Activated naive CD4-positive, alpha-beta T cell treated with anti-CD3 and anti-CD28 coated beads for 36 hours (primary cell): Measurements from ENCODE around the gene SFXN3. TPM values are rescaled to one million over a fixed set of nuclear protein-coding genes. Genes with fewer than 3 reads are reported as not detected.

Experiments used
- CTCF ChIA-PET: fragments of 350-600 bp; sonication (Branson Sonifier 250); formaldehyde crosslinking; loops from one replicate; lab custom pipeline; 2021; ENCODE audit warnings: antibody characterized with exemption; lab: Charles Lee
- DNase-seq: peaks from one replicate; pipeline ENCODE4 v3.0.0-alpha.2; 2020
- H3K27ac Mint-ChIP-seq: one replicate; pipeline ENCODE4 v1.8.0; 2021; ENCODE audit warnings: mild to moderate bottlenecking, mixed read lengths
- H3K27me3 Mint-ChIP-seq: one replicate; pipeline ENCODE4 v1.8.0; 2021; ENCODE audit warnings: low read depth, mixed read lengths
- H3K36me3 Mint-ChIP-seq: one replicate; pipeline ENCODE4 v1.8.0; 2021; ENCODE audit warnings: low read depth, mixed read lengths
- H3K4me1 Mint-ChIP-seq: one replicate; pipeline ENCODE4 v1.8.0; 2021; ENCODE audit warnings: low read depth, mixed read lengths
- H3K4me3 Mint-ChIP-seq: one replicate; pipeline ENCODE4 v1.8.0; 2021; ENCODE audit warnings: mild to moderate bottlenecking, moderate library complexity, mixed read lengths
- H3K9me3 Mint-ChIP-seq: one replicate; pipeline ENCODE4 v1.8.0; 2021; ENCODE audit warnings: mixed read lengths
- intact Hi-C: fragments of 100-400 bp; cut with micrococcal nuclease; formaldehyde crosslinking; loops from one replicate; pipeline ENCODE4 v1.15.1; 2023
- total RNA-seq, 2 experiments: library from RNA; stranded (reverse); gene quantifications; one replicate each; pipeline ENCODE4 v1.2.3, GENCODE V29; 2021

Gene SFXN3
- total RNA-seq, 2 experiments from 2014 or later, result 15.7 to 17.1 TPM

DNA sequence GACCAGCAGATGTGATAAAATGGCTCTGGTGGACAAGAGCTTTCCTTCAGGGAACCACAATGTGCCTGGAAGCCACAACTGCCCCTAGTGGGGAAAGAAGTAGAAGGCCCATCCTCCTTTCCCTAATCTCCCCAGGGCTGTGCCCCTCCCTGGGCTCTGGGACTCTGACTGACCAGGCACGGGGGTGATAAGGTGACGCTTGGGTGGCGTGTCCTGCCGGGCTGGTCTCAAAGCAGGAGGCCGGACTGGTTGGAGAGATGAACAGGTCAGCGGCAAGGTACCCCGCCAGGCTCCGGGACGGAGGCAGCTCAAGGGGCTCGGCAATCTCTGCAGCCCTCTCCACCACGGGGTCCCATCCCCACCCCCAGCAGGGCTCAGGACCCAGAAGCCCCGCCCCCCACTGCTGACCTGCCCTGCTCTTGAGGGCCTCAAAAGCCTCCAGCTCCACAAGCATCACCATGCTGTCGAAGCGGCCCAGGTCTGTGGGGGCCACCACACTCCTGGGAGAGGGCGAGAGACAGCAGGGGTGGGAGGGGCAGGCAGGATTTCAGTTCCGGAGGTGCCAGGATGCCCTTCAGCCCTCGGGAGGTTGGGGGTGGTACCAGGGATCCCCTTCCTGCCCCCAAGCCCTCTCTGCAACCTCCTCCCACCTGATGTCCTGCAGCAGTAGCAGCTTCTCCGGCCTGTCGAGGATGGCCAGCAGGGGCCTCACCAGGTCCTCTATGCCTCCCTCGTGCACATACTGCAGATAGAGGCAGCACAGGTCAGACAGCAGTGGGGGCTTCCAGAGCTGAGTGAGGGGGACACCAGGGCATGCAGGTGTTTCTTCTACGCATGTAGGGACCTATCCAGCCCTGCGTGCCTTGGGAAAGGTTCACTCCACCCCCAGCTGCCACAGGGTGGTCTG, 19.3 kb upstream of the SFXN3 start:
- H3K27me3 Mint-ChIP-seq, result peaks cover 21% of the 10 kb centered on the region
- CTCF ChIA-PET, result interaction anchor here (0.9 to 1.9 kb wide), 7 partner anchors 8 to 39 kb away, joined by 3 to 11 read pairs (median 4); no protein-coding TSS in a partner anchor
- H3K36me3 Mint-ChIP-seq, result no peaks in the 10 kb centered on the region
- DNase-seq, result no peak
- no peak overlapping the region for H3K4me3 Mint-ChIP-seq
- intact Hi-C loops, result loop anchor here (5.0 kb wide), 3 partner anchors 44 to 269 kb away; partner anchors contain the start of gene SEMA4G
- H3K4me1 Mint-ChIP-seq, result peaks cover 12% of the 10 kb centered on the region
- no peak overlapping the region for H3K27ac Mint-ChIP-seq
- H3K9me3 Mint-ChIP-seq, result no peaks in the 10 kb centered on the region

- H3K4me3 Mint-ChIP-seq, result no peak overlapping the region
- H3K27me3 Mint-ChIP-seq, result peaks cover 29% of the 10 kb centered on the region
- intact Hi-C loops, result loop anchor here (5.0 kb wide), 3 partner anchors 45 to 270 kb away; partner anchors contain the start of gene SEMA4G
- peak; percentile 85 for DNase-seq
- CTCF ChIA-PET, result interaction anchor here (0.9 to 1.9 kb wide), 4 partner anchors 9 to 30 kb away, joined by 3 to 11 read pairs (median 5); no protein-coding TSS in a partner anchor
- H3K36me3 Mint-ChIP-seq, result no peaks in the 10 kb centered on the region
- no peak overlapping the region for H3K27ac Mint-ChIP-seq
- H3K4me1 Mint-ChIP-seq, result peaks cover 12% of the 10 kb centered on the region
- no peaks in the 10 kb centered on the region for H3K9me3 Mint-ChIP-seq
Measured at GRCh38 chr10:101012525-101013364, 18.3 kb upstream of the SFXN3 start.

- CTCF ChIA-PET, result interaction anchor here (0.7 to 7.2 kb wide), 15 partner anchors 8 to 137 kb away, joined by 3 to 94 read pairs (median 7); partner anchors contain the start of genes LZTS2, PDZD7 and SFXN3
- Mint-ChIP-seq H3K27ac (no peak overlapping the region), H3K9me3 (no peaks in the 10 kb centered on the region), H3K4me3 (no peak overlapping the region), H3K27me3 (peaks cover 35% of the 10 kb centered on the region), H3K36me3 (no peaks in the 10 kb centered on the region), H3K4me1 (peaks cover 13% of the 10 kb centered on the region)
- intact Hi-C loops, result loop anchor here (5.0 kb wide), 3 partner anchors 46 to 271 kb away; partner anchors contain the start of gene SEMA4G
- DNase-seq, result no peak
Measured at GRCh38 chr10:101013365-101013825, 17.6 kb upstream of the SFXN3 start.

DNA sequence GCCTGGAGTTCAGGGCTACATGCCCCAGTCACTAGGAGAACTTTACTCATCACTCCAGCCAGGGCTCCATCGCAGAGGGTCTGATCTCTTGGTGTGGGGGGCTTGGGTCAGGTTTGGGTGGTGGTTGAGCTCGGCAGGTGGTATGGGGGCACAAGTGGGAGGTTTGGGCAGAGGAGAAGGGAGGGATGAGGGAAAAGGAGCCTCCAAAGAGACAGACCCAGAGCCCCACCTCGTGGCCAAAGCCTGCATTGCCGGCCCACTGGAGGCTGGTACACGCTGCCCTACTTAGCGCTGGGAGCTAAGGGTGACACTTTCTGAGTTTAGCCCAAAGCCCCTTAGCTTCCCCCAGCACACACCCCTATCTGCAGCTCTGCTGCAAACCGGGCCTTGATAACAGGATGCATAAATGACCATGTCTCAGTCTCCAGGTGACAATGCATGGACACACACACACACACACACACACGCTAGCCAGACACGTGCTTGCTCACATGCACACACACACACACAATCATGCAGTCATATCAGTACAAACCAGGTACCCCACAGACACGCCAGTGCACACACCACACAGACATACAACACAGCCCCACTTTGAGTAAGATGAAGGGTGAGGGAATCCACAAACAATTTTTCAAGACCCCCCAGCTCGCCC, 16.7 kb upstream of the SFXN3 start:
- Mint-ChIP-seq H3K36me3 (no peaks in the 10 kb centered on the region), H3K27ac (no peak overlapping the region), H3K9me3 (no peaks in the 10 kb centered on the region), H3K4me3 (no peak overlapping the region), H3K4me1 (peaks cover 16% of the 10 kb centered on the region), H3K27me3 (peaks cover 38% of the 10 kb centered on the region)
- intact Hi-C loops, result loop anchor here (1.0 to 5.0 kb wide), 7 partner anchors 15 to 581 kb away; partner anchors contain the start of genes LZTS2 and SEMA4G
- DNase-seq, result peak; percentile 85
- CTCF ChIA-PET, result interaction anchor here (0.6 to 7.2 kb wide), 40 partner anchors 9 to 1615 kb away, joined by 3 to 94 read pairs (median 4); partner anchors contain the start of genes LZTS2, PDZD7 and SFXN3

- Mint-ChIP-seq H3K9me3 (no peaks in the 10 kb centered on the region), H3K4me1 (peaks cover 18% of the 10 kb centered on the region), H3K27ac (no peak overlapping the region), H3K27me3 (peaks cover 41% of the 10 kb centered on the region), H3K36me3 (no peaks in the 10 kb centered on the region), H3K4me3 (no peak overlapping the region)
- intact Hi-C loops, result loop anchor here (1.0 to 5.0 kb wide), 7 partner anchors 16 to 582 kb away; partner anchors contain the start of genes LZTS2 and SEMA4G
- no peak for DNase-seq
- CTCF ChIA-PET, result interaction anchor here (0.7 to 7.2 kb wide), 31 partner anchors 8 to 454 kb away, joined by 3 to 94 read pairs (median 5); partner anchors contain the start of genes LZTS2, PDZD7 and SFXN3
Measured at GRCh38 chr10:101014966-101015581, 16.0 kb upstream of the SFXN3 start.

DNA sequence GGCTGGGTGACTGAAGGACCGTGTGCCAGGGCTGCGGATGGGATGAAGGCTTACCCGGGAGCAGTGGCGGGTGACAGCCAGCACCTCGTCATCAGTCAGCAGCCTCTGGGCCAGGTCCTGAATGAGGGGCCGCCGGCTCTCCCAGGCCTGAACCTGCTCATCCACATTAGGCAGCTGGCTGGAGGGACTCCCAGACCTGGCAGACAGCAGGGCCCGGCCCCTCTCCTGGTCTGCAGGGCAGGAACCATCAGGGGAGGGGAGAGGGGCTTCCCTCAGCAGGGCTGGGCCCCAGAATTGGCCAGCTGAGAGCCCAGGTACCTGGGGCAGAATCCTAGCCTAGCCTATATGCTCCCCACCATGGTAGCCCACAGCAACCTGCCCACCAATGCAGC, 15.5 kb upstream of the SFXN3 start:
- H3K9me3 Mint-ChIP-seq, result no peaks in the 10 kb centered on the region
- H3K36me3 Mint-ChIP-seq, result no peaks in the 10 kb centered on the region
- no peak for DNase-seq
- peaks cover 18% of the 10 kb centered on the region for H3K4me1 Mint-ChIP-seq
- H3K27ac Mint-ChIP-seq, result no peak overlapping the region
- peaks cover 41% of the 10 kb centered on the region for H3K27me3 Mint-ChIP-seq
- intact Hi-C loops, result loop anchor here (2.0 kb wide), 1 partner anchor 139 kb away; no protein-coding TSS in a partner anchor
- H3K4me3 Mint-ChIP-seq, result no peak overlapping the region
- CTCF ChIA-PET, result interaction anchor here (1.1 to 7.2 kb wide), 15 partner anchors 8 to 82 kb away, joined by 3 to 94 read pairs (median 7); partner anchors contain the start of genes LZTS2, PDZD7 and SFXN3

GRCh38 chr10:101016814-101017213, 14.2 kb upstream of the SFXN3 start:
- H3K27ac Mint-ChIP-seq, result no peak overlapping the region
- no peaks in the 10 kb centered on the region for H3K9me3 Mint-ChIP-seq
- H3K4me3 Mint-ChIP-seq, result no peak overlapping the region
- CTCF ChIA-PET, result interaction anchor here (0.6 to 7.2 kb wide), 11 partner anchors 10 to 125 kb away, joined by 3 to 94 read pairs (median 6); partner anchors contain the start of genes LZTS2, PDZD7 and SFXN3
- H3K4me1 Mint-ChIP-seq, result peaks cover 18% of the 10 kb centered on the region
- peaks cover 43% of the 10 kb centered on the region for H3K27me3 Mint-ChIP-seq
- intact Hi-C loops, result no loop called here
- no peak for DNase-seq
- no peaks in the 10 kb centered on the region for H3K36me3 Mint-ChIP-seq

DNA sequence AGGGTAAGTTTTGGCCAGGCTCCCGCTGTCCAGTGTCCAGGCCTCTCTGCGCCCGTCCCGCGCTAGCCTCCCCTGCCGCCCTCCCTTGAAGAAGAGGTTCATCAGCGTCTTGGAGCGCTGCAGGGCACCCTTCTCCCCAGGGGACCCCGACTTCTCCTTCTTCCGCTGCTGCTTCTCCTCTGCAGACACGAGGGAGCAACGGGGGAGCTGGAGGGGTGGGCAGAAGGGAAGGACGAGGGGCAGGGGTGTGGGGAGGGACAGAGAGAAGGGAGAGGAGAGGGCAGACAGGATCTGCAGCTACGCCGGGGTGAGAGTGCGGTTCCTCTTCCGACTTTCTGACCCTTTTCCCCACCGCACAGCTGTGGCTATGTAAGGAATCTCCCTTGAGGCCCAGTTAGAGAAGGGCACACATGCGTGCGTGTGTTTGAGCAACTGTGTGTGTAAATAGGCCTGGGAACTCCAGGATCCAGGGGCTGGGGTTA, 12.9 kb upstream of the SFXN3 start:
- Mint-ChIP-seq H3K4me1 (peaks cover 13% of the 10 kb centered on the region), H3K36me3 (no peaks in the 10 kb centered on the region), H3K9me3 (no peaks in the 10 kb centered on the region), H3K4me3 (no peak overlapping the region), H3K27ac (no peak overlapping the region), H3K27me3 (peaks cover 43% of the 10 kb centered on the region)
- DNase-seq, result no peak
- intact Hi-C loops, result loop anchor here (2.0 kb wide), 1 partner anchor 43 kb away; the partner anchor contains the start of gene KAZALD1
- CTCF ChIA-PET, result interaction anchor here (0.5 to 7.2 kb wide), 18 partner anchors 11 to 362 kb away, joined by 3 to 94 read pairs (median 10); partner anchors contain the start of genes KAZALD1, LZTS2, PDZD7 and SFXN3

DNA sequence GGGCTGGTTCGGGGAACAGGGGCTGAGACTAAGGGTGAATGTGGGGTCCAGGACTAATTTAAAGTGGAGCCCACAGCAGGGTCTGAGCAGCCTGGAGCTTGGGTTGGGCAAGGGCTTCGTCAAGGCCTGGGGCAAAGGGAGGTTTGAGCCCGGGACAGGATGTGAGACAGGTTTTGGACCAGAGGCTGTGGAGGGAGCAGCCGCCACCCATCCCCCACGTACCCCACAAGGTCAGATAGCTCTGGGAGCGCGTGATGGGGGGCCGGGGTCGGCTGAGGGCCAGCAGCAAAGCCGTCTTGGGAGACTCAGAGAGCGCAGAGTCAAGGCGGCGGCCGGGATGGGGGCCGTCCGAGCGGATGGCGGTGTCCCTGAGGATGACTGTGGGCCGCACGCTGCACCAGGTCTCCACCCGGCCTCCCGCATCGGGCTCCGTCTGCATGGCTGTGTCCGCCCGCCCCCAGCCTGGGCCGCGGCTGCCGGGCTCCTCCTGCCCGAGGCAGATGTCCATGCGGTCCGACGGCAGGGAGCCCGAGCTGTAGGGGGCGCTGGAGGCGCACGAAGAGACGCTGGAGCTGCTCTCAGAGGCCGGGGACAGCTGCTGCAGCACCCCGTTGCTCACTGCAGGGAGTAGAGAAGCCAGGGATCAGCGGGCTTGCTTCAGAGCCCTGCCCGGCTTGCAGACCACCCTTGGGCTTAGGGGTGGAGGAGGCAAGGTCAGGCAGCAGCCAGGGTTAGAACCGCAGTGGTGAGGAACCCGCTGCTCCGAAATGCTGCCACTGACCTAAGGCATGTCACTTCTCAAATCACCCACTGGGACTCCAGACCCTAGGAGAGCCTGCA, 12.2 kb upstream of the SFXN3 start:
- no peaks in the 10 kb centered on the region for H3K9me3 Mint-ChIP-seq

GRCh38 chr10:101019440-101019703, 11.7 kb upstream of the SFXN3 start:
- H3K36me3 Mint-ChIP-seq, result no peaks in the 10 kb centered on the region

More for the DNA sequence above, 12.2 kb upstream of the SFXN3 start:
- peak; percentile 87 for DNase-seq
- H3K27me3 Mint-ChIP-seq, result peaks cover 41% of the 10 kb centered on the region
- intact Hi-C loops, result loop anchor here (1.0 to 2.0 kb wide), 2 partner anchors 42 to 49 kb away; partner anchors contain the start of gene KAZALD1
- H3K4me3 Mint-ChIP-seq, result no peak overlapping the region
- H3K4me1 Mint-ChIP-seq, result peaks cover 8% of the 10 kb centered on the region
- no peaks in the 10 kb centered on the region for H3K36me3 Mint-ChIP-seq
- H3K27ac Mint-ChIP-seq, result no peak overlapping the region
- CTCF ChIA-PET, result interaction anchor here (0.6 to 7.2 kb wide), 19 partner anchors 10 to 123 kb away, joined by 3 to 94 read pairs (median 6); partner anchors contain the start of genes KAZALD1, LZTS2, PDZD7 and SFXN3

More at GRCh38 chr10:101019440-101019703, 11.7 kb upstream of the SFXN3 start:
- H3K4me3 Mint-ChIP-seq, result no peak overlapping the region
- no peak for DNase-seq
- intact Hi-C loops, result loop anchor here (1.0 to 2.0 kb wide), 2 partner anchors 41 to 49 kb away; partner anchors contain the start of gene KAZALD1
- H3K4me1 Mint-ChIP-seq, result peaks cover 6% of the 10 kb centered on the region
- peaks cover 39% of the 10 kb centered on the region for H3K27me3 Mint-ChIP-seq
- H3K27ac Mint-ChIP-seq, result no peak overlapping the region
- no peaks in the 10 kb centered on the region for H3K9me3 Mint-ChIP-seq
- CTCF ChIA-PET, result interaction anchor here (0.6 to 7.2 kb wide), 18 partner anchors 9 to 122 kb away, joined by 3 to 94 read pairs (median 8); partner anchors contain the start of genes KAZALD1, LZTS2, PDZD7 and SFXN3
